RWPE1 (cell line): ENCODE measurements around the gene WDR18.

Experiments
- CTCF ChIA-PET: fragments of 350-600 bp; sonication (Branson Sonifier 250); formaldehyde crosslinking; extraction: SDS; loops from one replicate; lab custom pipeline; 2021; lab: Yijun Ruan, JAX
- POLR2A ChIA-PET: fragments of 400-600 bp; formaldehyde crosslinking; extraction: SDS; loops from one replicate; lab custom pipeline; 2020; ENCODE audit warnings: antibody characterized with exemption; ENCODE audit not compliant: low non-redundant PET; lab: Yijun Ruan, JAX
- DNase-seq: peaks from one replicate; pipeline ENCODE4 v3.0.0; 2012; ENCODE audit warnings: low spot score
- H3K27ac ChIP-seq: fragments of 450-650 bp; 2 replicates; pipeline ENCODE4 v1.5.1; 2017
- CTCF ChIP-seq: fragments of 450-650 bp; conservative IDR thresholded peaks from 2 replicates; pipeline ENCODE4 v1.5.1; 2017; ENCODE audit warnings: low read depth, mild to moderate bottlenecking

WDR18 gene

GRCh38 chr19:1041272-1041834 is 57.2 kb downstream of the WDR18 start:
- peak overlapping the region; percentile 81 for H3K27ac ChIP-seq
- no peak for DNase-seq
- POLR2A ChIA-PET: no interaction called here
- CTCF ChIA-PET: interaction anchor here (0.6 kb wide), 1 partner anchor 185 kb away, joined by 3 read pairs; no protein-coding TSS in a partner anchor
- TF ChIP-seq CTCF: no peak

GRCh38 chr19:1041835-1042685 is 57.9 kb downstream of the WDR18 start:
- H3K27ac ChIP-seq: peak overlapping the region; percentile 81
- TF ChIP-seq CTCF: no peak
- ChIA-PET CTCF (interaction anchor here (0.5 to 0.6 kb wide), 2 partner anchors 43 to 185 kb away, joined by 3 read pairs; no protein-coding TSS in a partner anchor), POLR2A (no interaction called here)
- no peak for DNase-seq

GRCh38 chr19:1042689-1043511 is 58.8 kb downstream of the WDR18 start:
- DNase-seq: no peak
- TF ChIP-seq CTCF: no peak
- ChIA-PET CTCF (interaction anchor here (1.0 kb wide), 1 partner anchor 60 kb away, joined by 3 read pairs; no protein-coding TSS in a partner anchor), POLR2A (interaction anchor here (0.6 kb wide), 1 partner anchor 130 kb away, joined by 7 read pairs; no protein-coding TSS in a partner anchor)
- peak overlapping the region; percentile 4; the same call in 1 of the 2 replicates for H3K27ac ChIP-seq
